Activated T-cell treated with anti-CD3 and anti-CD28 coated beads for 24 hours (primary cell): ENCODE data around the gene CHRFAM7A.
"Not testable (repeated sequence)": the region's sequence is repeated elsewhere in the genome, so short reads cannot be mapped to it uniquely, and the experiment has no call there.

Experiments used
- DNase-seq: peaks from one replicate; pipeline ENCODE4 v3.0.0-alpha.2; 2020; ENCODE audit warnings: low read depth

The CHRFAM7A gene

GRCh38 chr15:30321063-30321462, 72.3 kb downstream of the CHRFAM7A start:
- not testable (repeated sequence) for DNase-seq

- DNase-seq: not testable (repeated sequence)
Measured at GRCh38 chr15:30315704-30316103, 77.6 kb downstream of the CHRFAM7A start.

- not testable (repeated sequence) for DNase-seq
Measured at GRCh38 chr15:30310575-30310974, 82.8 kb downstream of the CHRFAM7A start.
